HG02943 (cell line): ENCODE data around the gene CD320.
"Not testable (repeated sequence)": the region's sequence is repeated elsewhere in the genome, so short reads cannot be mapped to it uniquely, and the experiment has no call there.

Experiments used
- ATAC-seq: cut with Tn5 transposase; IDR thresholded peaks from one replicate; pipeline ENCODE4 v1.9.1; 2021; ENCODE audit warnings: mild to moderate bottlenecking, low read depth, moderate library complexity; ENCODE audit not compliant: unreplicated experiment

The CD320 gene

GRCh38 chr19:8310342-8311055 is 2.3 kb upstream of the CD320 start:
- no peak for ATAC-seq

- no peak for ATAC-seq
These were observed 733 bp upstream of the CD320 start for GRCh38 chr19:8308891-8309291.

GRCh38 chr19:8307400-8307964 is 676 bp downstream of the CD320 start:
- ATAC-seq = no peak

- ATAC-seq = no peak
These were observed 1.7 kb downstream of the CD320 start for GRCh38 chr19:8306235-8307054.

- no peak for ATAC-seq
These were observed 2.4 kb downstream of the CD320 start for GRCh38 chr19:8305798-8306197.

GRCh38 chr19:8304841-8305621 is 3.1 kb downstream of the CD320 start:
- no peak for ATAC-seq

- ATAC-seq = no peak
These were observed 5.4 kb downstream of the CD320 start for GRCh38 chr19:8302734-8303133.

- no peak for ATAC-seq
These were observed 5.8 kb downstream of the CD320 start for GRCh38 chr19:8302357-8302691.

GRCh38 chr19:8291337-8291736 is 16.8 kb downstream of the CD320 start:
- not testable (repeated sequence) for ATAC-seq

- ATAC-seq = not testable (repeated sequence)
These were observed 31.6 kb downstream of the CD320 start for GRCh38 chr19:8276508-8276907.

GRCh38 chr19:8269724-8270123 is 38.4 kb downstream of the CD320 start:
- no peak for ATAC-seq

GRCh38 chr19:8265872-8266271 is 42.3 kb downstream of the CD320 start:
- ATAC-seq = no peak

- not testable (repeated sequence) for ATAC-seq
These were observed 43.9 kb downstream of the CD320 start for GRCh38 chr19:8264248-8264647.

- no peak for ATAC-seq
These were observed 45.7 kb downstream of the CD320 start for GRCh38 chr19:8262431-8262830.

GRCh38 chr19:8261881-8262280 is 46.3 kb downstream of the CD320 start:
- ATAC-seq = no peak

GRCh38 chr19:8261347-8261746 is 46.8 kb downstream of the CD320 start:
- no peak for ATAC-seq

GRCh38 chr19:8259922-8260247 is 48.3 kb downstream of the CD320 start:
- ATAC-seq = no peak

GRCh38 chr19:8259142-8259921 is 48.8 kb downstream of the CD320 start:
- ATAC-seq = no peak

- ATAC-seq = no peak
These were observed 51.1 kb downstream of the CD320 start for GRCh38 chr19:8257052-8257443.

GRCh38 chr19:8256276-8257051 is 51.7 kb downstream of the CD320 start:
- ATAC-seq = no peak
